H1 (cell line): ENCODE measurements around the gene GRIA3. TPM values are rescaled to one million over a fixed set of nuclear protein-coding genes. Genes with fewer than 3 reads are reported as not detected.

Experiments used
- BACH1 ChIP-seq: IDR thresholded peaks from 2 replicates; pipeline ENCODE4 v1.6.1; 2012; ENCODE audit warnings: low read length, improper control_type of control experiment
- BRCA1 ChIP-seq: IDR thresholded peaks from 2 replicates; pipeline ENCODE4 v1.6.1; 2012; ENCODE audit warnings: low read depth, low read length, improper control_type of control experiment
- CBX5 ChIP-seq: fragments of 300-800, 300-1000 bp; sonication (generic); IDR thresholded peaks from 2 replicates; pipeline ENCODE4 v1.7.1; 2016; ENCODE audit warnings: antibody characterized with exemption, low read length, low read depth
- CEBPB ChIP-seq: IDR thresholded peaks from 2 replicates; pipeline ENCODE4 v1.6.1; 2012; ENCODE audit warnings: low read depth, low read length
- CHD1 ChIP-seq: IDR thresholded peaks from 2 replicates; pipeline ENCODE4 v1.6.1; 2012; ENCODE audit warnings: low read depth, low read length, improper control_type of control experiment
- EP300 ChIP-seq, 2 experiments: IDR thresholded peaks; 1 replicate in 1 of 2; 2 replicates in 1 of 2; pipeline ENCODE4 v1.6.1; 2011 to 2012; ENCODE audit warnings: low read depth in 2 of 2, low read length in 2 of 2, mild to moderate bottlenecking in 2 of 2, borderline replicate concordance in 1 of 2, inconsistent platforms in 1 of 2, moderate library complexity in 1 of 2
- GABPA ChIP-seq: IDR thresholded peaks from 2 replicates; pipeline ENCODE4 v1.6.1; 2011; ENCODE audit warnings: mild to moderate bottlenecking, low read length, moderate library complexity, borderline replicate concordance; ENCODE audit not compliant: insufficient read depth
- HDAC2 ChIP-seq, 2 experiments: fragments of 300-600 bp in 1 of 2; sonication (generic) in 1 of 2; IDR thresholded peaks; 2 replicates each; pipeline ENCODE4 v1.6.1; 2011 to 2012; ENCODE audit warnings: low read depth in 2 of 2, low read length in 2 of 2, mild to moderate bottlenecking in 2 of 2, moderate library complexity in 2 of 2, borderline replicate concordance in 1 of 2, inconsistent platforms in 1 of 2
- MAFK ChIP-seq: IDR thresholded peaks from 2 replicates; pipeline ENCODE4 v1.6.1; 2012; ENCODE audit warnings: low read depth, mild to moderate bottlenecking, improper control_type of control experiment, low read length
- MAX ChIP-seq: IDR thresholded peaks from 2 replicates; pipeline ENCODE4 v1.6.1; 2012; ENCODE audit warnings: inconsistent platforms
- SIRT6 ChIP-seq: IDR thresholded peaks from one replicate; pipeline ENCODE4 v1.7.1; 2012; ENCODE audit warnings: low read length, inconsistent platforms
- SIX5 ChIP-seq: IDR thresholded peaks from 2 replicates; pipeline ENCODE4 v1.6.1; 2011; ENCODE audit warnings: mild to moderate bottlenecking, low read depth, low read length
- SP4 ChIP-seq: IDR thresholded peaks from 2 replicates; pipeline ENCODE4 v1.6.1; 2012; ENCODE audit warnings: low read length, inconsistent platforms
- SUZ12 ChIP-seq: fragments of 200-600 bp; sonication (generic); IDR thresholded peaks from 2 replicates; pipeline ENCODE4 v1.6.1; 2012; ENCODE audit warnings: mild to moderate bottlenecking, inconsistent platforms, low read length, moderate library complexity, mixed read lengths
- TAF1 ChIP-seq: IDR thresholded peaks from 2 replicates; pipeline ENCODE4 v1.6.1; 2011; ENCODE audit warnings: mild to moderate bottlenecking, low read depth, low read length
- TBP ChIP-seq: IDR thresholded peaks from 2 replicates; pipeline ENCODE4 v1.6.1; 2011; ENCODE audit warnings: low read depth, low read length, improper control_type of control experiment
- TCF12 ChIP-seq: IDR thresholded peaks from 2 replicates; pipeline ENCODE4 v1.6.1; 2011; ENCODE audit warnings: low read depth, mild to moderate bottlenecking, low read length
- YY1 ChIP-seq: IDR thresholded peaks from 2 replicates; pipeline ENCODE4 v1.6.1; 2011; ENCODE audit warnings: low read depth, mild to moderate bottlenecking, low read length
- ZNF274 ChIP-seq: IDR thresholded peaks from 2 replicates; pipeline ENCODE4 v1.7.0; 2012; ENCODE audit warnings: low read length, borderline replicate concordance; ENCODE audit errors: extremely low read depth
- polyA plus RNA-seq, 7 experiments: library from polyadenylated mRNA; depleted of rRNA in 3 of 7; stranded (reverse) in 5 of 7; unstranded in 2 of 7; fragments of >200 nt in 5 of 7; fragments of 200-250 nt in 2 of 7; gene quantifications; 1 replicate in 5 of 7; 2 replicates in 1 of 7; 4 replicates in 1 of 7; pipeline versions ENCODE4 v1.2.1 to v1.2.3, GENCODE V29; 2011 to 2013; ENCODE audit warnings: missing spikeins in 2 of 7, mixed read lengths in 2 of 7
- total RNA-seq: library from RNA; stranded (reverse); fragmentation: NEBNext Ultra II Directional; extraction: Animal tissue kit (Norgen Biotek cat#: 25700); gene quantifications from 2 replicates; pipeline ENCODE4 v1.2.1, GENCODE V29; 2021

Gene GRIA3
- total and polyA plus RNA-seq, 2 of the 8 experiments (the other 6 are each of a cell fraction or from before 2014, with no cell fraction given), result 2.6 to 3.0 TPM

GRCh38 chrX:123274796-123275195, 90.7 kb downstream of the GRIA3 start (continued):
- TF ChIP-seq CBX5, result no peak
- TF ChIP-seq SUZ12, result no peak
- no peak for TF ChIP-seq HDAC2 (IDR thresholded peaks at IDR 0.05; ENCODE audit: borderline replicate concordance in 1 of 2, low read depth in 2 of 2, low read length in 2 of 2)
- TF ChIP-seq SIX5, result no peak
- no peak for TF ChIP-seq SP4
- no peak for TF ChIP-seq SIRT6
- no peak for TF ChIP-seq MAFK
- TF ChIP-seq TAF1, result no peak
- TF ChIP-seq EP300 (IDR thresholded peaks at IDR 0.05; ENCODE audit: borderline replicate concordance in 1 of 2, low read depth in 2 of 2, low read length in 2 of 2), result no peak
- TF ChIP-seq TBP, result no peak
- no peak for TF ChIP-seq CHD1
- TF ChIP-seq YY1, result no peak
- no peak for TF ChIP-seq CEBPB
- TF ChIP-seq ZNF274, result no peak
- TF ChIP-seq TCF12, result no peak
- no peak for TF ChIP-seq MAX
- TF ChIP-seq BRCA1, result no peak
- TF ChIP-seq BACH1, result no peak
- TF ChIP-seq GABPA, result no peak
